T-cell (primary cell): Measurements from ENCODE around the gene SPATA24. TPM values are rescaled to one million over a fixed set of nuclear protein-coding genes. Genes with fewer than 3 reads are reported as not detected.
"Not testable (repeated sequence)": the region's sequence is repeated elsewhere in the genome, so short reads cannot be mapped to it uniquely, and the experiment has no call there.

Experiments
- ATAC-seq, 4 experiments: fragments of 200-7000 bp in 3 of 4; fragments of 150-1000 bp in 1 of 4; cut with Tn5 transposase; replicated peaks in 1 of 4; 1 replicate in 3 of 4; 2 replicates in 1 of 4; pipeline ENCODE4 v1.10.0; 2021; ENCODE audit warnings: moderate library complexity in 3 of 4, mild to moderate bottlenecking in 2 of 4, moderate number of reproducible peaks in 1 of 4
- CTCF ChIA-PET, 2 donors: fragments of 300-600 bp; sonication (Branson Sonifier 250); formaldehyde crosslinking; loops; one replicate each; lab custom pipeline; 2022; ENCODE audit warnings: antibody characterized with exemption in 2 of 2; lab: Charles Lee
- POLR2A ChIA-PET, 2 donors: fragments of 300-600 bp; sonication (Branson Sonifier 250); formaldehyde crosslinking; loops; one replicate each; lab custom pipeline; 2022; ENCODE audit warnings: antibody characterized with exemption in 2 of 2; lab: Charles Lee
- DNase-seq, 35 experiments: peaks; one replicate each; pipeline versions ENCODE4 v3.0.0 to v3.0.0-alpha.2; 2013 to 2023
- H3K27ac ChIP-seq: one replicate; pipeline ENCODE4 v1.5.1; 2013; ENCODE audit warnings: low read length
- H3K27me3 ChIP-seq, 2 experiments: replicated peaks in 1 of 2; 1 replicate in 1 of 2; 2 replicates in 1 of 2; pipeline versions ENCODE4 v1.6.1 to v1.7.0; 2013; ENCODE audit warnings: low read length in 1 of 2, mixed read lengths in 1 of 2; ENCODE audit not compliant: control insufficient read depth in 2 of 2, insufficient read depth in 2 of 2; ENCODE audit errors: extremely low read depth in 1 of 2
- H3K36me3 ChIP-seq, 2 donors: 1 replicate in 1 of 2; 2 replicates in 1 of 2; pipeline versions ENCODE4 v1.6.1 to v1.7.0; 2013; ENCODE audit warnings: low read length in 1 of 2; ENCODE audit not compliant: control insufficient read depth in 2 of 2, insufficient read depth in 1 of 2; ENCODE audit errors: extremely low read depth in 1 of 2
- H3K4me1 ChIP-seq, 2 experiments: 1 replicate in 1 of 2; 2 replicates in 1 of 2; pipeline versions ENCODE4 v1.6.1 to v1.7.0; 2013; ENCODE audit warnings: low read length in 2 of 2, mixed read lengths in 1 of 2; ENCODE audit not compliant: insufficient read depth in 2 of 2, control insufficient read depth in 1 of 2; ENCODE audit errors: extremely low read depth in 1 of 2
- H3K4me3 ChIP-seq, 2 donors: 1 replicate in 1 of 2; 2 replicates in 1 of 2; pipeline versions ENCODE4 v1.5.1 to v1.7.0; 2013; ENCODE audit warnings: mild to moderate bottlenecking in 2 of 2, low read length in 1 of 2, moderate library complexity in 1 of 2; ENCODE audit not compliant: control insufficient read depth in 1 of 2; ENCODE audit errors: extremely low read depth in 1 of 2
- H3K9me3 ChIP-seq: 2 replicates; pipeline ENCODE4 v1.7.0; 2013
- H3K27ac Mint-ChIP-seq, 2 donors: one replicate each; pipeline ENCODE4 v1.8.0; 2020 to 2021; ENCODE audit warnings: mild to moderate bottlenecking in 2 of 2, mixed read lengths in 2 of 2
- H3K27me3 Mint-ChIP-seq, 2 donors: one replicate each; pipeline ENCODE4 v1.8.0; 2021 to 2022; ENCODE audit warnings: mixed read lengths in 2 of 2
- H3K36me3 Mint-ChIP-seq: one replicate; pipeline ENCODE4 v1.8.0; 2021; ENCODE audit warnings: mixed read lengths
- H3K4me1 Mint-ChIP-seq, 3 donors: one replicate each; pipeline ENCODE4 v1.8.0; 2020 to 2022; ENCODE audit warnings: mixed read lengths in 3 of 3, mild to moderate bottlenecking in 1 of 3
- H3K4me3 Mint-ChIP-seq, 3 donors: one replicate each; pipeline ENCODE4 v1.8.0; 2020 to 2022; ENCODE audit warnings: mild to moderate bottlenecking in 3 of 3, mixed read lengths in 3 of 3, moderate library complexity in 3 of 3
- H3K9me3 Mint-ChIP-seq, 3 donors: one replicate each; pipeline ENCODE4 v1.8.0; 2020 to 2022; ENCODE audit warnings: mixed read lengths in 3 of 3
- WGBS: methylation state at CpG from one replicate; pipeline ENCODE4 v1.1.5; 2013; ENCODE audit warnings: missing lambda C conversion rate; ENCODE audit not compliant: insufficient coverage; 5-methylcytosine and 5-hydroxymethylcytosine counted together
- total RNA-seq, 35 experiments: library from RNA in 6 of 35; stranded (reverse) in 6 of 35; fragments of 120-200 nt in 1 of 35; gene quantifications; one replicate each; pipeline versions ENCODE4 v1.2.1 to v1.2.4 and lab custom pipeline; 2013 to 2026

The SPATA24 gene
- total RNA-seq, 5 donors from 2014 or later (not counting 1 experiment from before 2014, with no cell fraction given): 3.6 to 9.0 (median 4.8) TPM

DNA sequence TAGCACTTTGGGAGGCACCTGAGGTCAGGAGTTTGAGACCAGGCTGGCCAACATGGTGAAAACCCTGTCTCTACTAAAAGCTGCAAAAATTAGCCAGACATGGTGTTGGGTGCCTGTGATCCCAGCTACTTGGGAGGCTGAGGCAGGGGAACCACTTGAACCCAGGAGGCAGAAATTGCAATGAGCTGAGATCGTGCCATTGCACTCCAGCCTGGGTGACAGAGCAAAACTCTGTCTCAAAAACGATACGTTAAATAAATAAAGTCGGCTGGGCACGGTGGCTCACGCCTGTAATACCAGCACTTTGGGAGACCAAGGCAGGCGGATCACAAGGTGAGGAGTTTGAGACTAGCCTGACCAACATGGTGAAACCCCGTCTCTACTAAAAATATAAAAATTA lies 48.0 kb downstream of the SPATA24 start:
- H3K27ac ChIP-seq, H3K4me3 ChIP-seq, H3K9me3 Mint-ChIP-seq, CTCF ChIA-PET, H3K4me3 Mint-ChIP-seq, H3K27me3 ChIP-seq, ATAC-seq, H3K9me3 ChIP-seq, H3K36me3 ChIP-seq, H3K27me3 Mint-ChIP-seq, H3K27ac Mint-ChIP-seq, H3K4me1 ChIP-seq, DNase-seq: not testable (repeated sequence)
- H3K36me3 Mint-ChIP-seq: peaks cover 29% of the 10 kb centered on the region
- POLR2A ChIA-PET: interaction anchor here in 1 of 2 donors (0.6 kb wide), 1 partner anchor 240 kb away, joined by 4 read pairs; no protein-coding TSS in a partner anchor
- peaks cover 43 to 55% (median 48%) of the 10 kb centered on the region in 3 donors for H3K4me1 Mint-ChIP-seq
- 100% methylated on average over 5 of the region's 8 CpGs for WGBS

DNA sequence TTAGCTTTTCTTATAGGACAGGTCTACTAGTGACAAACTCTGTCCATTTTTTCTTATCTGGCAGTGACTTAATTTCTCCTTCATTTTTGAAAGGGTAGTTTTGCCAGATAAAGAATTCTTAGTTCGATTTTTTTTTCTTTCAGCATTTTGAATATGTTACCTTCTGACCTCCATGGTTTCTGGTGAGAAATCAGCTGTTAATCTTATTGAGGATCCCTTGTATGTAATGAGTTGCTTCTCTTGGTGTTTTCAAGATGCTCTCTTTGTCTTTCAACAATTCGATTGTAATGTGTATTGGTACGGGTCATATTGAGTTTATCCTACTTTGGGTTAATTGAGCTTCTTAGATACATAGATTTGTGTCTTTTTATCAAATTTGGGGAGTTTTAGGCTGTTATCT lies 49.7 kb downstream of the SPATA24 start:
- H3K27me3 ChIP-seq: no peaks in the 10 kb centered on the region
- ATAC-seq (no peak), DNase-seq (no peak)
- H3K27ac ChIP-seq: no peak overlapping the region
- Mint-ChIP-seq H3K9me3 (peaks cover 0 to 5% (median 0%) of the 10 kb centered on the region in 3 donors), H3K4me3 (no peak overlapping the region), H3K36me3 (peaks cover 29% of the 10 kb centered on the region), H3K4me1 (peaks cover 50 to 58% (median 52%) of the 10 kb centered on the region in 3 donors), H3K27me3 (no peaks in the 10 kb centered on the region), H3K27ac (no peak overlapping the region)
- H3K36me3 ChIP-seq: no peaks in the 10 kb centered on the region
- WGBS: no CpG with 5 or more reads among the region's 3 CpGs
- H3K4me1 ChIP-seq: peaks cover 0 to 9% of the 10 kb centered on the region in 2 experiments
- ChIA-PET CTCF (interaction anchor here (0.6 to 1.1 kb wide), 2 partner anchors 20 to 50 kb away, joined by 3 read pairs; partner anchors contain the start of gene SPATA24 (in 1 of the 2)), POLR2A (interaction anchor here in 1 of 2 donors (0.5 to 0.7 kb wide), 2 partner anchors 10 to 61 kb away, joined by 3 read pairs; no protein-coding TSS in a partner anchor)
- H3K4me3 ChIP-seq: no peak overlapping the region
- no peaks in the 10 kb centered on the region for H3K9me3 ChIP-seq

DNA sequence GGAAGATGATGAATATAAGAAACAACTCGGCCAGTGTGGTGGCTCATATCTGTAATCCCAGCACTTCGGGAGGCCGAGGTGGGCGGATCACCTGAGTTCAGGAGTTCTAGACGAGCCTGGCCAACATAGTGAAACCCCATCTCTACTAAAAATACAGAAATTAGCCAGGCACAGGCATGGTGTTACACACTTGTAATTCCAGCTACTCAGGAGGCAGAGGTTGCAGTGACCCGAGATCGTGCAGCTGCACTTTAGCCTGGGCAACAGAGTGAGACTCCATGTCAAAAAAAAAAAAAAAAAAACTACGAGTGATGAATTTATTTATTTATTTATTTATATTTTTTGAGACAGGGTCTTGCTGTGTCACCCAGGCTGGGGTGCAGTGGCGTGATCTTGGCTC lies 56.0 kb downstream of the SPATA24 start:
- 97% methylated on average over 5 of the region's 9 CpGs for WGBS
- H3K27me3 ChIP-seq, H3K36me3 ChIP-seq, H3K9me3 Mint-ChIP-seq, CTCF ChIA-PET, H3K9me3 ChIP-seq, ATAC-seq, H3K27ac Mint-ChIP-seq, H3K4me3 ChIP-seq, H3K4me3 Mint-ChIP-seq, H3K27me3 Mint-ChIP-seq, DNase-seq, H3K27ac ChIP-seq: not testable (repeated sequence)
- peaks cover 17 to 42% of the 10 kb centered on the region in 2 experiments for H3K4me1 ChIP-seq
- Mint-ChIP-seq H3K4me1 (peaks cover 68 to 73% (median 68%) of the 10 kb centered on the region in 3 donors), H3K36me3 (peaks cover 31% of the 10 kb centered on the region)
- POLR2A ChIA-PET: interaction anchor here (0.6 to 0.7 kb wide), 5 partner anchors 11 to 555 kb away, joined by 3 to 7 read pairs (median 3); no protein-coding TSS in a partner anchor

Other genes starting within 250 kb of the SPATA24 start
- gene SIL1, start 205.7 kb downstream of the SPATA24 start, total RNA-seq: 10 to 100 TPM; 14.2 to 16.5 (median 15.8) TPM
- gene MATR3, start 110.3 kb downstream of the SPATA24 start, total RNA-seq: 100 to 1,000 TPM; 187 to 359 (median 200) TPM
- gene PAIP2, start 62.2 kb downstream of the SPATA24 start, total RNA-seq: 100 to 1,000 TPM in 4 of 5 donors, 10 to 100 TPM in 1; 96.5 to 119 (median 101) TPM
- gene SLC23A1, start 20.8 kb downstream of the SPATA24 start, total RNA-seq: under 1 TPM in 2 of 5 donors, not detected in 3; 0.15 to 0.86 TPM
- 1 to 10 TPM; 2.2 to 6.5 (median 5.0) TPM for gene MZB1, start 14.2 kb downstream of the SPATA24 start, total RNA-seq
- 1 to 10 TPM in 3 of 5 donors, under 1 TPM in 2; 0.58 to 1.7 (median 1.5) TPM for gene PROB1, start 9.0 kb downstream of the SPATA24 start, total RNA-seq
- gene DNAJC18, start 35.4 kb upstream of the SPATA24 start, total RNA-seq: 1 to 10 TPM; 4.7 to 7.2 (median 6.4) TPM
- gene ECSCR, start 58.7 kb upstream of the SPATA24 start, total RNA-seq: under 1 TPM in 1 of 5 donors, not detected in 4; 0.70 TPM
- 1 to 10 TPM in 1 of 5 donors, under 1 TPM in 4; 0.13 to 1.1 (median 0.47) TPM for gene SMIM33, start 66.9 kb upstream of the SPATA24 start, total RNA-seq
- gene STING1, start 78.7 kb upstream of the SPATA24 start, total RNA-seq: 100 to 1,000 TPM; 102 to 181 (median 138) TPM
- gene UBE2D2, start 157.2 kb upstream of the SPATA24 start, total RNA-seq: 100 to 1,000 TPM; 138 to 176 (median 152) TPM
- 1 to 10 TPM; 5.1 to 7.6 (median 6.2) TPM for gene CXXC5, start 244.3 kb upstream of the SPATA24 start, total RNA-seq